Measurements from ENCODE around the gene GTF2I. TPM values are rescaled to one million over a fixed set of nuclear protein-coding genes. Genes with fewer than 3 reads are reported as not detected.

The GTF2I gene
- total RNA-seq, 4 donors from 2014 or later = 149 to 252 (median 173) TPM

DNA sequence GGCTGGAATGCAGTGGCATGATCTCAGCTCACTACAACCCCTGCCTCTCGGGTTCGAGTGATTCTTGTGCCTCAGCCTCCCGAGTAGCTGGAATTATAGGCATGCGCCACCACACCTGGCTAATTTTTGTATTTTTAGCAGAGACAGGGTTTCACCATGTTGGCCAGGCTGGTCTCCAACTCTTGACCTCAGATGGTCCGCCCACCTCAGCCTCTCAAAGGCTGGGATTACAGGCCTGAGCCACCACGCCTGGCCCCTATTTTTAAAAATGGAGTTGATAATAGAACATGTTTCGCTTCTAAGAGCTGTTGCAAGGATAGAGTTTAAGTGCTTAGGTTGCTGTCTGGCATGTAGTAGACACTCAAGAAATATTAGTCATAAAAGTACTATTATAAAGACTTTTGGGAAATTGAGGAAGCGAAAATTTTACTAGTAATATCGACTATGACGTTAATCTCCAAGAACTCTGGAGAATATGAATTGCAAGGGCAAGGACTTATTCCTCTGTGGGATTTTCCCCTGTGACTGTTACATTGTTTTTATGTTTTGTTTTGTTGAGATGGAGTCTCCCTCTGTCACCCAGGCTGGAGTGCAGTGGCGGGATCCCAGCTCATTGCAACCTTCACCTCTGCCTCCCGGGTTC lies 7.9 kb downstream of the GTF2I start:
- TF ChIP-seq, protein P1, sequence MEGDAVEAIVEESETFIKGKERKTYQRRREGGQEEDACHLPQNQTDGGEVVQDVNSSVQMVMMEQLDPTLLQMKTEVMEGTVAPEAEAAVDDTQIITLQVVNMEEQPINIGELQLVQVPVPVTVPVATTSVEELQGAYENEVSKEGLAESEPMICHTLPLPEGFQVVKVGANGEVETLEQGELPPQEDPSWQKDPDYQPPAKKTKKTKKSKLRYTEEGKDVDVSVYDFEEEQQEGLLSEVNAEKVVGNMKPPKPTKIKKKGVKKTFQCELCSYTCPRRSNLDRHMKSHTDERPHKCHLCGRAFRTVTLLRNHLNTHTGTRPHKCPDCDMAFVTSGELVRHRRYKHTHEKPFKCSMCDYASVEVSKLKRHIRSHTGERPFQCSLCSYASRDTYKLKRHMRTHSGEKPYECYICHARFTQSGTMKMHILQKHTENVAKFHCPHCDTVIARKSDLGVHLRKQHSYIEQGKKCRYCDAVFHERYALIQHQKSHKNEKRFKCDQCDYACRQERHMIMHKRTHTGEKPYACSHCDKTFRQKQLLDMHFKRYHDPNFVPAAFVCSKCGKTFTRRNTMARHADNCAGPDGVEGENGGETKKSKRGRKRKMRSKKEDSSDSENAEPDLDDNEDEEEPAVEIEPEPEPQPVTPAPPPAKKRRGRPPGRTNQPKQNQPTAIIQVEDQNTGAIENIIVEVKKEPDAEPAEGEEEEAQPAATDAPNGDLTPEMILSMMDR (IDR thresholded peaks at IDR 0.05; ENCODE audit: low read depth) = no peak

DNA sequence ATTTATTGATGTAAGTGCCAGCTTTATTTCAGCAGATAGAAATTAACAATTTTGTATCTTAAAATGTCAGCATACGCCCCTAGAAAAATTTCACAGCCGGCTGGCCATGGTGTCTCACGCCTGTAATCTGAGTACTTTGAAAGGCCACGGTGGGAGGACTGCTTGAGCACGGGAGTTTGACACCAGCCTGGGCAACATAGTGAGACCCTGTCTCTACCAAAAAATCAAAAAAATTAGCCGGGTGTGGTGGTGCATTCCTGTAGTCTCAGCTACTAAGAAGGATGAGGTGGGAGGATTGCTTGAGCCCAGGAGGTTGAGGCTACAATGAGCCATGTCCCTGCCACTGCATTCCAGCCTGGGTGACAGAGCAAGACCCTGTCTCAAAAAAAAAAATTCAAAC lies 14.1 kb downstream of the GTF2I start:
- TF ChIP-seq, protein P1 (IDR thresholded peaks at IDR 0.05; ENCODE audit: low read depth) = no peak

DNA sequence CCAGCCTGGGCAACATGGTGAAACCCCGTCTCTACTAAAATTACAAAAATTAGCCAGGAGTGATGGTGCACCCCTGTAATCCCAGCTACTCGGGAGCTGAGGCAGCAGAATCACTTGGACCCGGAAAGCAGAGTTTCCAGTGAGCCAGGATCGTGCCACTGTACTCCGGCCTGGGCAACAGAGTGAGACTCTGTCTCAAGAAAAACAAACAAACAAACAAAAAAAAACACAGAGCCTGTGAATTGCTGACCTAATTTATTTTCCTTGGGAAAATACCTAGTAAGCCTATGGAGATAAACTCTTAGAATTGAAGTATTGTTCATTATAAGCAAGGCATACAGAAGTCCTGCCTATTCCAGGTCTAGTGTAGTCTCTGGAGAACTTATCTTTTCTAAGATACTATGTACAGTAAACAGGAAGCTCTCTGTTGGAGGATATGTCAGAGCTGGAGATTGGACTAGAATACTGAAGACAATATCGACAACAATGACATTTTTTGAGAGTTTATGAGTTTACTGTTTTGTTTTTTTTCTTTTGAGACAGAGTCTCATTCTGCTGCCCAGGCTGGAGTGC lies 14.9 kb downstream of the GTF2I start:
- TF ChIP-seq, protein P1 (IDR thresholded peaks at IDR 0.05; ENCODE audit: low read depth) = no peak

DNA sequence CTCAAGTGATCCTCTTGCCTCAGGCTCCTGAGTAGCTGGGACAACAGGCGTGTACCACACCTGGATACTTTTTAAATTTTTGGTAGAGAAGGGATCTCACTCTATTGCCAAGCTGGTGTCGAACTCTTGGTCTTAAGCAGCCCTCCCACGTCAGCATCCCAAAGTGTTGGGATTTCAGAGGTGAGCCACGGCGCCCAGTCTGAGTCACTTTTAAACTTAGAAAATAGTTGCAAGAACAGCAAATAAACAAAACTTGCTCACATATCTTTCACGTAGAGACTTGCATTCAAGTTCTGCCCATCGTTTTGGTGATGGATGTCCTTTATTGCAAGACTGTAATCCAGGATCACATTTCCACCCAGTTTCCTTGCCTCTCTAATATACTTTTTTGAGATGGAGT lies 16.6 kb downstream of the GTF2I start:
- TF ChIP-seq, protein P1 (IDR thresholded peaks at IDR 0.05; ENCODE audit: low read depth) = no peak

DNA sequence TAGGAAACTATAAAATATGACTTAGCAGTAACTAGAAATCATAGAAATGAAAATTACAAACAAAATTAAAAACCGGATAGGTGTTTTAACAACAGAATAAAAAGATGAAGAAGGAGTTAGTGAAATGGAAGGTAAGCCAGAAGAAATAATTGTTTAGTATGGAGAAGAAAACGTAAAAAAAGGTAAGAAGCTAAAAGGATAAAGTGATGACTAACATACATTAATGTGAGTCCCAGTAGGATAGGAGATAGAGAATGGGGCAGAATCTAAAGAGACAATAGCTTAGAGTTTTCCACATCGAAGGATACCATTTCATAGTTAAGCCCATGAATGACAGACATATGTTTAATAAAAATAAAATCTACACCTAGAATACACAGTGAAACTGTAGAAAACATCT lies 25.3 kb downstream of the GTF2I start:
- TF ChIP-seq, protein P1 (IDR thresholded peaks at IDR 0.05; ENCODE audit: low read depth) = no peak

DNA sequence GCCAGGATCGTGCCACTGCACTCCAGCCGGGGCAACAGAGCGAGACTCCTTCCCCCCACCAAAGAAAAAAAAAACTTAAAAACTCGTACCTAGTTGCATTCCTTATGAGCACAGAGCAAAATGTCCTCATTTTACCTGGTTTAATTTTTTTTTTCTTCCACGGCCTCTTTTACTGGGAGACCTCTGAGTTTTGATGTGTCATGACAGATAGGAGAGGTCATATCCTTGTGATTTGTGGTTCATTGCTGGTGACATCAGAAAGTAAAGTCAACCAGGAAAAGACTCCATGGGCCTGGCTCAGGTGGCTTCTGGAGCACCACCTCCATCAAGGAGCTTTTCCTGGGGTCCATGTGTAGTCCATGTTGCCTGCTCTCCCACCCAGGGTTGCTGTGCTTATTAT lies 26.3 kb downstream of the GTF2I start:
- TF ChIP-seq, protein P1 (IDR thresholded peaks at IDR 0.05; ENCODE audit: low read depth) = no peak

DNA sequence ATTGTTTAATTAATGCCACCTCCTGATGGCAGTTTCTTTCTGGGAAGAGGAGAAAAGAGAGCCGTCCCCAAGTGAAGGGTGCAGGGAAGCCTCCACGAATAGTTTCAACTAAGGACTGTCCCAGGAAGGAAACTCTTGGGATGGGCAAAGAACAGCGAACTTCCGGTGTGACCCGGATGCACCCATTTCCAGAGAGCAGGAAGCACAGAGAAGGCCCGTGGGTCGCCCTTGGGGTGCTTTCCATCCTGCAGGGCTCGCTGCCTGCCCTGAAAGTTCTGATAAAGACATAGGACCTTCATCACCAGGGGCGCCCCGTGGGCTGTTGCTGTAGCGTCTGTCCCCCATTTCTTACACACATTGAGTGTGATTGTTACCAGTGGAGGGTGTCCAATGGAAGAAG lies 27.0 kb downstream of the GTF2I start:
- TF ChIP-seq, protein P1 (IDR thresholded peaks at IDR 0.05; ENCODE audit: low read depth) = no peak

Data from subcutaneous adipose tissue (tissue), 4 donors.